ENCODE results near the gene BBS9. TPM values are rescaled to one million over a fixed set of nuclear protein-coding genes. Genes with fewer than 3 reads are reported as not detected.

The BBS9 gene
- total RNA-seq, 2 donors from 2014 or later: 14.2 to 23.6 TPM

- Histone ChIP-seq H3K9me3 (no peaks in the 10 kb centered on the region), H3K4me1 (no peaks in the 10 kb centered on the region), H3K27me3 (no peaks in the 10 kb centered on the region), H3K36me3 (replicated peaks in 1 of 2; ENCODE audit: insufficient read depth in 1 of 2, low read depth in 2 of 2) (no peaks in the 10 kb centered on the region), H3K27ac (no peak overlapping the region), H3K4me3 (no peak overlapping the region)
- 79 to 96% methylated on average over 3 of the region's 3 CpGs for WGBS, 2 donors
- no peak for ATAC-seq
- DNase-seq: no peak
- TF ChIP-seq POLR2A (IDR thresholded peaks at IDR 0.05) (no peak), CTCF (IDR thresholded peaks at IDR 0.05) (no peak)
- intact Hi-C loops (cut with DNase I): no loop called here
These were observed 464.2 kb downstream of the BBS9 start for GRCh38 chr7:33593611-33594010.

GRCh38 chr7:33596686-33597085, 467.3 kb downstream of the BBS9 start:
- Histone ChIP-seq H3K27me3 (no peaks in the 10 kb centered on the region), H3K4me3 (no peak overlapping the region), H3K27ac (no peak overlapping the region), H3K36me3 (replicated peaks in 1 of 2; ENCODE audit: insufficient read depth in 1 of 2, low read depth in 2 of 2) (no peaks in the 10 kb centered on the region), H3K9me3 (no peaks in the 10 kb centered on the region), H3K4me1 (no peaks in the 10 kb centered on the region)
- TF ChIP-seq CTCF (IDR thresholded peaks at IDR 0.05): no peak
- TF ChIP-seq POLR2A (IDR thresholded peaks at IDR 0.05): no peak
- DNase-seq (no peak), ATAC-seq (no peak)
- intact Hi-C loops (cut with DNase I): no loop called here

GRCh38 chr7:33597181-33597580, 467.8 kb downstream of the BBS9 start:
- no peaks in the 10 kb centered on the region for H3K9me3 ChIP-seq
- no peak overlapping the region for H3K27ac ChIP-seq
- no peak for DNase-seq
- H3K27me3 ChIP-seq: no peaks in the 10 kb centered on the region
- H3K36me3 ChIP-seq (replicated peaks in 1 of 2; ENCODE audit: insufficient read depth in 1 of 2, low read depth in 2 of 2): no peaks in the 10 kb centered on the region
- ATAC-seq: no peak
- H3K4me1 ChIP-seq: no peaks in the 10 kb centered on the region
- 95 to 100% methylated on average over 1 of the region's 1 CpG for WGBS, 2 donors
- TF ChIP-seq CTCF (IDR thresholded peaks at IDR 0.05) (no peak), POLR2A (IDR thresholded peaks at IDR 0.05) (no peak)
- no peak overlapping the region for H3K4me3 ChIP-seq
- intact Hi-C loops (cut with DNase I): no loop called here

GRCh38 chr7:33601101-33601500, 471.7 kb downstream of the BBS9 start:
- H3K27ac ChIP-seq: no peak overlapping the region
- no peak overlapping the region for H3K4me3 ChIP-seq
- H3K9me3 ChIP-seq: no peaks in the 10 kb centered on the region
- intact Hi-C loops (cut with DNase I): no loop called here
- H3K4me1 ChIP-seq: no peaks in the 10 kb centered on the region
- DNase-seq (no peak), ATAC-seq (no peak)
- 92 to 94% methylated on average over 4 of the region's 4 CpGs for WGBS, 2 donors
- TF ChIP-seq POLR2A (IDR thresholded peaks at IDR 0.05) (no peak), CTCF (IDR thresholded peaks at IDR 0.05) (no peak)
- no peaks in the 10 kb centered on the region for H3K27me3 ChIP-seq
- H3K36me3 ChIP-seq (replicated peaks in 1 of 2; ENCODE audit: insufficient read depth in 1 of 2, low read depth in 2 of 2): no peaks in the 10 kb centered on the region

- no peak for DNase-seq
- TF ChIP-seq POLR2A (IDR thresholded peaks at IDR 0.05) (no peak), CTCF (IDR thresholded peaks at IDR 0.05) (no peak)
- no peaks in the 10 kb centered on the region for H3K36me3 ChIP-seq (replicated peaks in 1 of 2; ENCODE audit: insufficient read depth in 1 of 2, low read depth in 2 of 2)
- no peaks in the 10 kb centered on the region for H3K27me3 ChIP-seq
- intact Hi-C loops (cut with DNase I): no loop called here
- no peaks in the 10 kb centered on the region for H3K9me3 ChIP-seq
- 68 to 88% methylated on average over 2 of the region's 2 CpGs for WGBS, 2 donors
- H3K27ac ChIP-seq: no peak overlapping the region
- H3K4me1 ChIP-seq: no peaks in the 10 kb centered on the region
- no peak for ATAC-seq
- H3K4me3 ChIP-seq: no peak overlapping the region
These were observed 472.5 kb downstream of the BBS9 start for GRCh38 chr7:33601884-33602283.
